HG03139 (cell line): ENCODE data around the gene TNF.

Source experiments
- ATAC-seq: cut with Tn5 transposase; IDR thresholded peaks from one replicate; pipeline ENCODE4 v1.9.1; 2021; ENCODE audit not compliant: unreplicated experiment

The TNF gene

GRCh38 chr6:31626952-31627351, 51.6 kb downstream of the TNF start:
- ATAC-seq: no peak

GRCh38 chr6:31627690-31628287, 52.4 kb downstream of the TNF start:
- ATAC-seq: no peak
